RCC 7860 (cell line): ENCODE measurements around the gene PPP2R2C.

Experiments
- DNase-seq: peaks from one replicate; pipeline ENCODE4 v3.0.0-alpha.2; 2015; ENCODE audit warnings: low spot score
- FAIRE-seq: peaks from 2 replicates; lab custom pipeline; 2012; peaks lifted over from hg19 to GRCh38; lab: Jason Lieb, UNC

Gene PPP2R2C

GRCh38 chr4:6368096-6368495, 104.3 kb downstream of the PPP2R2C start:
- FAIRE-seq (no peak), DNase-seq (no peak)

GRCh38 chr4:6367371-6367851, 105.0 kb downstream of the PPP2R2C start:
- no peak for DNase-seq
- no peak for FAIRE-seq

GRCh38 chr4:6366581-6366980, 105.8 kb downstream of the PPP2R2C start:
- FAIRE-seq (no peak), DNase-seq (no peak)

- no peak for DNase-seq
- no peak for FAIRE-seq
These were observed 106.8 kb downstream of the PPP2R2C start for GRCh38 chr4:6365545-6366086.

GRCh38 chr4:6364581-6364980, 107.8 kb downstream of the PPP2R2C start:
- DNase-seq (no peak), FAIRE-seq (no peak)

DNA sequence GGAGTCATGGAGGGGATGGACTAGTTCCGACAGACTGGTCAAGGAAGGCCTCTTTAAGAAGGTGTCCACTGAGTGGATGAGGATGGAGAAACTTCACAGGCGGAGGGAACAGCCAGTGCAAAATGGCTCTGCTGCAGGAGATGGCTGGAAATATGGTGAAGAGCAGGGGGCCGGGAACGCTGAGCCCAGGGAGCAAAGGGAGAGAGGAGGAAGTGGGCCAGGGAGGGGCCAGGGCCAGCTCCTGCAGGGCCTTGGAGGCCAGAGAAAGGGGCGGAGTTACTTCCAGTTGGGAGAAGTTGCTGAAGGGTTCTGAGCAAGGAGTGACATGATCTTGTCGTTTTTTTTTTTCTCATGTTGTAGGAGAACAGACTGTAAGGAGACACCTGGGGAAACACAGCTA, 108.3 kb downstream of the PPP2R2C start:
- FAIRE-seq (no peak), DNase-seq (no peak)

DNA sequence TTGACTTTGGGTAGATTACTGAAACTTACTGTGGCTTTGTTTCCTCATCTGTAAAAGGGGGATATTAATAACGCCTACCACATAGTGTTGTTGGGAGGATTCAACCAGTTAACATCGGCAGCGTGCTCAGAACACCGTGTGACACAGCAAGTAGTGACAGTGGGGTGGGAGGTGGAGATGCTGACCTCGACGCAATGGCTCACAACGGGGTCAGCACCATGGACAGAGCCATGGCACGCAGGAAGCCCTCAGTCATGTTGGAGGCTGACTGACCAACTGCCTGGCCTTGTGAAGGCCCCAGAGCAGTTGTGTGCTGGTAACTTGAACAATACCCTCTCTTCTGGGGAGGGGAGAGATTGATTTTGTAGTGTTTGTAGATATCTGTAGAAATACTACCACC, 109.5 kb downstream of the PPP2R2C start:
- DNase-seq (peak; percentile 22), FAIRE-seq (no peak)

DNA sequence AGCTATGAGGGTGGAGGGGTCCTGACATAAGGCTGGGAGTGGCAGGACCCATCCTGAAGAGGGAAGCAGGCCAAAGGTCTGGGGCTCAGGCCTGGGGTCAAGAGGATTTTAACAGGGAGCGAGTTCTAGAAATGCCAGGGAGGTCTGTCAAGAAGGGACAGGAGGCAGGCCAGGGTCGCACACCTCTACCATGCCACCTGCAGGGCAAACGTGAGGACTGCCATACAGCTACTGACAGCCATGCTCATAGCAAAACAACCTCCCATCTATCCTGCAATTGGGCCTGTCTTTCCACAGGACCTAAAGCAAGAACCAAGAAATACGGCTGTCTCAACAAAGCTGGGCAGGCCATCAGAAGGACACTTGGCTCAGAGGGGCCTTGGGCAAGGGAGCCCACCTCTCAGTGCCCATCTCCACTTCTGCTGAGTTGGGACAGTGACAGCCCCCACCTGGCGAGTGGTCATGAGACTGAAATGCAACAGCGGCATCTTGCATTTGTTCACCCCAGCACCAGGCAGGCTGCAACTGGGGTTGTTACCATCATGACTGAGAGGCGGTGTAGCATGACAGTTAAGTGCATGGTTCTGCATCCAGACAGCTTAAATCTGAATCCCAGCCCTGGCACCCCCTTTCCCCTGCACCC, 110.0 kb downstream of the PPP2R2C start:
- no peak for DNase-seq
- FAIRE-seq = no peak

- FAIRE-seq (no peak), DNase-seq (no peak)
These were observed 111.2 kb downstream of the PPP2R2C start for GRCh38 chr4:6361076-6361784.

GRCh38 chr4:6360385-6360784, 112.0 kb downstream of the PPP2R2C start:
- FAIRE-seq = no peak
- no peak for DNase-seq

- FAIRE-seq (no peak), DNase-seq (no peak)
These were observed 112.7 kb downstream of the PPP2R2C start for GRCh38 chr4:6359536-6360308.

- FAIRE-seq = no peak
- no peak for DNase-seq
These were observed 114.9 kb downstream of the PPP2R2C start for GRCh38 chr4:6357476-6357875.

GRCh38 chr4:6356076-6356560, 116.3 kb downstream of the PPP2R2C start:
- DNase-seq (no peak), FAIRE-seq (no peak)

DNA sequence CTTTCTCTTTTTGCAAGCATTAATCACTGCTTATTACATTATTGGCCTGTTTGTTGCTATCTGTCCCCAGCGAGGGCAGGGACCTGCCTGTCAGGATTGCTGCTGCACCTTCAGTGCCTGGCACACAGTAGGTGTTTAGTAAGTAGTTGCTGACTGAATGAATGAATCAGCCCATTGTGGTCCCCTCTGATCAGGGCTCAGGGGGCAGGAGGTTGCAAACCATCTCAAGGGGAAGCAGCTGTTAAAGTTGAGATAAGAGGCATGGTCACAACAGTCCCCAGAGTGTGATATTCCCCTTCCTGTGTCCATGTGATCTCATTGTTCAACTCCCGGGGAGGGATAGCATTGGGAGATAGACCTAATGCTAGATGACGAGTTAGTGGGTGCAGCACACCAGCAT, 117.4 kb downstream of the PPP2R2C start:
- no peak for DNase-seq
- FAIRE-seq = no peak

DNA sequence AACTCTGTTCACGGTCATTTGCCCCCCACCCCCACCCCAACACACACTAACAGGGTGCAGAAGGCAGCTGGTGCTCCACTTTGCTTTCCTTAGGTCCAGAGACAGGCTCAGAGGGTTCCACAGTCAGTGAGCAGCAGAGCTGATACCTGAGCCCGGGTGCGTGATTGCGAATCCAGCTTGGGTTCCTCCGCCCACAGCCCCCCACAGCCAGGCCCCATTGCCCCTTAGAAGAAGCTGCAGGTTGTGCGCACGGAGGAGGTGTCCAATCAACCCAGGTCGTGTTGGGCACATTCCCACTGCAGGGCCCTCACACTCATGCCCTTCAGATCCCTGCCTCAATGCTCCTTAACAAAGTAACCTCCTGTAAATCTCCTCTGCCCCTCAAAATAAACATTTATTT, 117.8 kb downstream of the PPP2R2C start:
- no peak for DNase-seq
- no peak for FAIRE-seq

DNA sequence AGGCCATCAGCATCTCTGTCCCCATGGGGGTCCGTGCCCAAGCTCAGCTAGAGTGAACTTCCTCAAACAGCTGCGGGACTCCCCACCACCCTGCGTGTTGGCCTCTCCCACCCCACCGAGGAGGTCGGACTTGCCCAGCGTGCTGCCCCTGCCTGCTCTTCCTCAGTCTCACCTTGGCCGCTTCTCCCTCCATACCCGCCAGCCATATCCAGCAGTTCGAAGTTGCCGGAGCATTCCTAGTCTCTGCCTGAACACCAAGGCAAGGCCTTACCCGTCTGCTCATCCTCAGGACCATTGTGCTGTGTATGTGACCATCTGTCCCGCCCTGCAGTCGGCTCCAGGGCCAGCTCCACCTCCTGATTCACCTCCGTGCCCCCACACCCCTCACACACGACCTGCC, 118.3 kb downstream of the PPP2R2C start:
- DNase-seq (no peak), FAIRE-seq (no peak)

- DNase-seq (no peak), FAIRE-seq (no peak)
These were observed 120.3 kb downstream of the PPP2R2C start for GRCh38 chr4:6352031-6352692.

- DNase-seq (no peak), FAIRE-seq (no peak)
These were observed 121.0 kb downstream of the PPP2R2C start for GRCh38 chr4:6351246-6352000.

DNA sequence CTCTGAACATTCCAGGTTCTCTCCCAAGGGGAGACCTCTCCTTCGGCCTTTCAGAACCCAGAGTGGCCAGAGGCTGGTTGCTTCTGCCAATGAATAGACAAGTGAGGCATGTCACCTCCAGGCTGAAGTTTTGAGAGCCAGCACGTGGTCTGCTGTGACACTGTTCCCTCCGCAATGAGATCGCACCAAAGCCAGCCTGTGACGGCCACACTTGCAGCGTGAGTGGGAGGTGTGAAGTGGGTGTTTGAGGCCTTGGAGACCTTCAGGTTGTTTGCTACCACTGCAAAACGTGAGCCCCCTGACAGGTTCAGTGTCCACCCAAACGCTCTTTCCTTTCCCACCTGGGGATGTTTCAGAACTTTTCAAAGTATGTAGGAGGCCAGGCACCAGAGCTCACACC, 121.8 kb downstream of the PPP2R2C start:
- DNase-seq = no peak
- FAIRE-seq = no peak
